ENCODE data around the gene PCDHB11.
"Not testable (repeated sequence)": the region's sequence is repeated elsewhere in the genome, so short reads cannot be mapped to it uniquely, and the experiment has no call there.

PCDHB11 gene

DNA sequence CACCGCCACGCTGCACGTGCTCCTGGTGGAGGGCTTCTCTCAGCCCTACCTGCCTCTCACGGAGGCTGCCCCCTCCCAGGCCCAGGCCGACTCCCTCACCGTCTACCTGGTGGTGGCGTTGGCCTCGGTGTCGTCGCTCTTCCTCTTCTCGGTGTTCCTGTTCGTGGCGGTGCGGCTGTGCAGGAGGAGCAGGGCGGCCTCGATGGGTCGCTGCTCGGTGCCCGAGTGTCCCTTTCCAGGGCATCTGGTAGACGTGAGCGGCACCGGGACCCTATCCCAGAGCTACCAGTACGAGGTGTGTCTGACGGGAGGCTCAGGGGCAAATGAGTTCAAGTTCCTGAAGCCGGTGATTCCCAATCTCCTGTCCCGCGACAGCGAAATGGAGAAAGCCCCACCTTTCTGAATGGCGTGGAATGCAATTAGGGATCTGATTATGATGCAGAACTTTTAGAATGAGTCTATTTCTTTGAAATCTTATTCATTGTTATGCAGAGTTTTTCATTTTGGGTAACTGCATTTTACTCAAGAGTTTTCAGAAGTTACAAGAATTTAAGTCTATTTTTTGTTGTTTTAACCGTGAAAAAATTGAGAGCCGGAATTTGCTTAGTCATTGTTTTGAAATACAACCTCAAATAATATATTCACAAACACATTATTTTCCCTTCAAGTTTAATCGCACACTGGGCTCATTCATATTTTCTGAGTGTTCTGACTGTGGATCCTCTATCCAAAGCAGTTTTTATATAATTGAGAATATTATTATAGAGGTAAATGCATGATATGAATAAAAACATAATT is 37.3 kb downstream of the PCDHB11 start:
- in situ Hi-C loops (cut with MboI; ENCODE audit: low sequenced_read_pairs), result no loop called here

DNA sequence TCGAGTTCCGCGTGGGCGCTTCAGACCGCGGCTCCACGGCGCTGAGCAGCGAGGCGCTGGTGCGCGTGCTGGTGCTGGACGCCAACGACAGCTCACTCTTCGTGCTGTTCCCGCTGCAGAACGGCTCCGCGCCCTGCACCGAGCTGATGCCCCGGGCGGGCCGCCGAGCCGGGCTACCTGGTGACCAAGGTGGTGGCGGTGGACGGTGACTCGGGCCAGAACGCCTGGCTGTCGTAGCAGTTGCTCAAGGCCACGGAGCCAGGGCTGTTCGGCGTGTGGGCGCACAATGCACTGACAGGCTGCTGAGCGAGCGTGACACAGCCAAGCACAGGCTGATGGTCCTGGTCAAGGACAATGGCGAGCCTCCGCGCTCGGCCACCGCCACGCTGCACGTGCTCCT is 42.1 kb downstream of the PCDHB11 start:
- in situ Hi-C loops (cut with MboI; ENCODE audit: low sequenced_read_pairs), result no loop called here

- in situ Hi-C loops (cut with MboI; ENCODE audit: low sequenced_read_pairs), result no loop called here
These were observed 45.9 kb downstream of the PCDHB11 start, which contains the start of gene PCDHB15 for GRCh38 chr5:141245250-141245717. Gene PCDHB15 (plus strand): TSS chr5:141245395. CDS start chr5:141245579, 184 bp downstream.

- in situ Hi-C loops (cut with MboI; ENCODE audit: low sequenced_read_pairs), result not testable (repeated sequence)
These were observed 47.5 kb downstream of the PCDHB11 start for GRCh38 chr5:141246971-141247370.

- in situ Hi-C loops (cut with MboI; ENCODE audit: low sequenced_read_pairs), result not testable (repeated sequence)
These were observed 48.0 kb downstream of the PCDHB11 start for GRCh38 chr5:141247434-141247833.

- in situ Hi-C loops (cut with MboI; ENCODE audit: low sequenced_read_pairs), result no loop called here
These were observed 51.1 kb downstream of the PCDHB11 start for GRCh38 chr5:141250576-141250975.

Measured in HL-60/S4 treated with phorbol 12-myristate 13-acetate at 8.2 ng/mL for 4 days and 3 days (cell line).